H54 (cell line): ENCODE measurements around the gene CD34.

ENCODE experiments used
- DNase-seq: peaks from one replicate; pipeline ENCODE4 v3.0.0; 2011; ENCODE audit warnings: low spot score, mixed read lengths; ENCODE audit not compliant: insufficient read length
- FAIRE-seq: peaks from 3 replicates; lab custom pipeline; 2011; peaks lifted over from hg19 to GRCh38; lab: Jason Lieb, UNC
- POLR2A ChIP-seq: IDR thresholded peaks from 2 replicates; pipeline ENCODE4 v1.6.1; 2011; ENCODE audit warnings: low read depth, mild to moderate bottlenecking, low read length

The CD34 gene

GRCh38 chr1:207901041-207901653, 9.8 kb downstream of the CD34 start:
- no peak for FAIRE-seq
- no peak for TF ChIP-seq POLR2A
- DNase-seq, result no peak

GRCh38 chr1:207898836-207899235, 12.1 kb downstream of the CD34 start:
- no peak for TF ChIP-seq POLR2A
- no peak for FAIRE-seq
- no peak for DNase-seq

GRCh38 chr1:207898260-207898659, 12.7 kb downstream of the CD34 start:
- no peak for TF ChIP-seq POLR2A
- DNase-seq (no peak), FAIRE-seq (no peak)

GRCh38 chr1:207897188-207897587, 13.7 kb downstream of the CD34 start:
- DNase-seq (no peak), FAIRE-seq (no peak)
- TF ChIP-seq POLR2A, result no peak

GRCh38 chr1:207896547-207896946, 14.4 kb downstream of the CD34 start:
- TF ChIP-seq POLR2A, result no peak
- FAIRE-seq (no peak), DNase-seq (no peak)

- FAIRE-seq (no peak), DNase-seq (no peak)
- no peak for TF ChIP-seq POLR2A
Observed at GRCh38 chr1:207894704-207895103, 16.2 kb downstream of the CD34 start.

- FAIRE-seq (no peak), DNase-seq (no peak)
- no peak for TF ChIP-seq POLR2A
Observed at GRCh38 chr1:207893737-207894582, 17.0 kb downstream of the CD34 start.

GRCh38 chr1:207892764-207893163, 18.2 kb downstream of the CD34 start:
- no peak for TF ChIP-seq POLR2A
- no peak for DNase-seq
- no peak for FAIRE-seq

- no peak for FAIRE-seq
- no peak for DNase-seq
- TF ChIP-seq POLR2A, result no peak
Observed at GRCh38 chr1:207891148-207891547, 19.8 kb downstream of the CD34 start.

GRCh38 chr1:207890136-207890738, 20.7 kb downstream of the CD34 start:
- TF ChIP-seq POLR2A, result 0 out of 2 replicates have a peak, but pooled peaks have one; percentile 24
- DNase-seq (peak; percentile 56), FAIRE-seq (no peak)

- no peak for FAIRE-seq
- TF ChIP-seq POLR2A, result no peak
- DNase-seq, result no peak
Observed at GRCh38 chr1:207888652-207889051, 22.3 kb downstream of the CD34 start.

- DNase-seq (no peak), FAIRE-seq (no peak)
- TF ChIP-seq POLR2A, result no peak
Observed at GRCh38 chr1:207887542-207888201, 23.3 kb downstream of the CD34 start.

- FAIRE-seq, result no peak
Observed at GRCh38 chr1:207886227-207886626, 24.7 kb downstream of the CD34 start.

More at GRCh38 chr1:207886227-207886626, 24.7 kb downstream of the CD34 start:
- no peak for TF ChIP-seq POLR2A
- no peak for DNase-seq
